H1 (cell line): ENCODE measurements around the gene CROCC. TPM values are rescaled to one million over a fixed set of nuclear protein-coding genes. Genes with fewer than 3 reads are reported as not detected.
A peak's percentile ranks its signal among the peaks of the same experiment; 100 is the strongest.
"Not testable (repeated sequence)": the region's sequence is repeated elsewhere in the genome, so short reads cannot be mapped to it uniquely, and the experiment has no call there.

Experiments used
- CTCF ChIA-PET: fragments of 300-600 bp; sonication (Branson Sonifier 250); formaldehyde crosslinking; loops from one replicate; lab custom pipeline; 2021; ENCODE audit not compliant: partially characterized antibody; lab: Charles Lee
- POLR2A ChIA-PET: fragments of 300-600 bp; sonication (Branson Sonifier 250); formaldehyde crosslinking; loops from one replicate; lab custom pipeline; 2021; ENCODE audit warnings: inconsistent platforms; ENCODE audit not compliant: partially characterized antibody; lab: Charles Lee
- DNase-seq, 2 experiments: peaks; one replicate each; pipeline versions ENCODE4 v3.0.0 to v3.0.0-alpha.2; 2010 to 2022; ENCODE audit warnings: low spot score in 2 of 2, low read depth in 1 of 2, mixed read lengths in 1 of 2
- FAIRE-seq: peaks from 2 replicates; lab custom pipeline; 2011; peaks lifted over from hg19 to GRCh38; lab: Jason Lieb, UNC
- H2AFZ ChIP-seq: 2 replicates; pipeline ENCODE4 v1.8.1; 2012; ENCODE audit warnings: low read length, inconsistent platforms
- H2AK5ac ChIP-seq: 2 replicates; pipeline ENCODE4 v1.6.1; 2013; ENCODE audit warnings: low read depth, low read length
- H2BK120ac ChIP-seq: replicated peaks from 2 replicates; pipeline ENCODE3; 2013; ENCODE audit warnings: low read depth, low read length, inconsistent platforms
- H2BK12ac ChIP-seq: 2 replicates; pipeline ENCODE4 v1.6.1; 2013; ENCODE audit warnings: low read depth, low read length
- H2BK15ac ChIP-seq: 2 replicates; pipeline ENCODE4 v1.6.1; 2013; ENCODE audit warnings: low read length
- H2BK20ac ChIP-seq: 2 replicates; pipeline ENCODE4 v1.6.1; 2013; ENCODE audit warnings: low read length
- H2BK5ac ChIP-seq: 2 replicates; pipeline ENCODE4 v1.6.1; 2013; ENCODE audit warnings: low read depth, low read length
- H3K14ac ChIP-seq: 2 replicates; pipeline ENCODE4 v1.6.1; 2013; ENCODE audit warnings: inconsistent platforms; ENCODE audit not compliant: insufficient read length
- H3K18ac ChIP-seq: 2 replicates; pipeline ENCODE4 v1.6.1; 2013; ENCODE audit warnings: low read length; ENCODE audit errors: extremely low read depth
- H3K23ac ChIP-seq: 2 replicates; pipeline ENCODE4 v1.6.1; 2013; ENCODE audit warnings: inconsistent platforms; ENCODE audit not compliant: insufficient read length
- H3K23me2 ChIP-seq: 2 replicates; pipeline ENCODE4 v1.6.1; 2013; ENCODE audit warnings: low read depth, low read length
- H3K27ac ChIP-seq: 2 replicates; pipeline ENCODE4 v1.6.1; 2011; ENCODE audit warnings: low read depth, low read length, inconsistent platforms
- H3K27me3 ChIP-seq, 4 experiments: replicated peaks in 1 of 4; 1 replicate in 1 of 4; 2 replicates in 3 of 4; pipeline versions ENCODE4 v1.6.1 to v1.8.1; 2011 to 2013; ENCODE audit warnings: low read length in 3 of 4, mild to moderate bottlenecking in 3 of 4, inconsistent platforms in 2 of 4, mixed read lengths in 2 of 4, moderate library complexity in 1 of 4; ENCODE audit not compliant: control insufficient read depth in 3 of 4, insufficient read depth in 3 of 4; ENCODE audit errors: extremely low read depth in 1 of 4
- H3K36me3 ChIP-seq, 4 experiments: 2 replicates each; pipeline versions ENCODE4 v1.6.1 to v1.8.1; 2011 to 2013; ENCODE audit warnings: mild to moderate bottlenecking in 4 of 4, low read length in 3 of 4, moderate library complexity in 2 of 4, control low read depth in 1 of 4, inconsistent platforms in 1 of 4; ENCODE audit not compliant: insufficient read depth in 4 of 4, control insufficient read depth in 2 of 4
- H3K4ac ChIP-seq: replicated peaks from 2 replicates; pipeline ENCODE3; 2013; ENCODE audit warnings: low read length, low read depth, mixed read lengths, inconsistent platforms; ENCODE audit not compliant: insufficient read length
- H3K4me1 ChIP-seq, 4 experiments: replicated peaks in 1 of 4; 1 replicate in 1 of 4; 2 replicates in 3 of 4; pipeline versions ENCODE4 v1.6.1 to v1.8.1; 2011 to 2013; ENCODE audit warnings: low read length in 3 of 4, inconsistent platforms in 2 of 4, mixed read lengths in 1 of 4; ENCODE audit not compliant: insufficient read depth in 4 of 4, control insufficient read depth in 3 of 4
- H3K4me2 ChIP-seq, 2 experiments: 2 replicates each; pipeline versions ENCODE4 v1.6.1 to v1.8.1; 2011 to 2013; ENCODE audit warnings: low read depth in 2 of 2, low read length in 2 of 2, control low read depth in 1 of 2, inconsistent platforms in 1 of 2, mild to moderate bottlenecking in 1 of 2; ENCODE audit not compliant: insufficient read depth in 1 of 2
- H3K4me3 ChIP-seq, 4 experiments: fragments of 200-600, 300-600 bp in 1 of 4; sonication (generic), shearing (Covaris generic), sonication (Bioruptor Twin) in 1 of 4; 2 replicates each; pipeline versions ENCODE4 v1.5.1 to v1.8.1; 2011 to 2016; ENCODE audit warnings: low read length in 4 of 4, low read depth in 3 of 4, control low read depth in 2 of 4, inconsistent platforms in 2 of 4, mild to moderate bottlenecking in 2 of 4, mixed read lengths in 1 of 4, moderate library complexity in 1 of 4; ENCODE audit not compliant: insufficient read depth in 2 of 4; ENCODE audit errors: extremely low read depth in 1 of 4
- H3K56ac ChIP-seq: replicated peaks from 2 replicates; pipeline ENCODE3; 2013; ENCODE audit warnings: low read depth, mild to moderate bottlenecking, mixed read lengths, low read length, inconsistent platforms; ENCODE audit not compliant: insufficient read length
- H3K79me1 ChIP-seq: 2 replicates; pipeline ENCODE4 v1.6.1; 2013; ENCODE audit warnings: low read depth, low read length, control low read depth
- H3K79me2 ChIP-seq, 2 experiments: 2 replicates each; pipeline versions ENCODE4 v1.6.1 to v1.8.1; 2012 to 2013; ENCODE audit warnings: low read length in 2 of 2, mild to moderate bottlenecking in 2 of 2, inconsistent platforms in 1 of 2; ENCODE audit not compliant: insufficient read depth in 2 of 2, control insufficient read depth in 1 of 2
- H3K9ac ChIP-seq, 4 experiments: replicated peaks in 1 of 4; 1 replicate in 1 of 4; 2 replicates in 3 of 4; pipeline versions ENCODE4 v1.6.1 to v1.8.1; 2011 to 2013; ENCODE audit warnings: low read depth in 3 of 4, low read length in 3 of 4, control low read depth in 2 of 4, mild to moderate bottlenecking in 2 of 4, moderate library complexity in 2 of 4, inconsistent platforms in 1 of 4; ENCODE audit errors: extremely low read depth in 1 of 4
- H3K9me3 ChIP-seq, 2 experiments: 2 replicates each; pipeline versions ENCODE4 v1.6.1 to v1.8.1; 2012 to 2013; ENCODE audit warnings: mild to moderate bottlenecking in 2 of 2, moderate library complexity in 2 of 2, control low read depth in 1 of 2, inconsistent platforms in 1 of 2, low read depth in 1 of 2, low read length in 1 of 2, mixed read lengths in 1 of 2; ENCODE audit not compliant: insufficient read depth in 2 of 2
- H4K20me1 ChIP-seq, 2 experiments: replicated peaks in 1 of 2; 2 replicates each; pipeline versions ENCODE3 to v1.8.1; 2011 to 2013; ENCODE audit warnings: inconsistent platforms in 2 of 2, low read length in 2 of 2, mild to moderate bottlenecking in 1 of 2; ENCODE audit not compliant: insufficient read depth in 2 of 2, control insufficient read depth in 1 of 2
- H4K5ac ChIP-seq: 2 replicates; pipeline ENCODE4 v1.6.1; 2013; ENCODE audit warnings: low read length, low read depth, mixed read lengths, inconsistent platforms; ENCODE audit not compliant: insufficient read length
- H4K8ac ChIP-seq: 2 replicates; pipeline ENCODE4 v1.8.0; 2013; ENCODE audit warnings: mild to moderate bottlenecking, moderate library complexity, low read length, inconsistent platforms; ENCODE audit not compliant: insufficient read depth; ENCODE audit errors: extremely low read depth
- H4K91ac ChIP-seq: replicated peaks from 2 replicates; pipeline ENCODE3; 2013; ENCODE audit warnings: low read length, mixed read lengths, inconsistent platforms; ENCODE audit not compliant: insufficient read length
- YY1 ChIP-seq: IDR thresholded peaks from 2 replicates; pipeline ENCODE4 v1.6.1; 2011; ENCODE audit warnings: low read depth, mild to moderate bottlenecking, low read length
- WGBS, 2 experiments: shearing (Covaris generic) in 1 of 2; methylation state at CpG; one replicate each; pipeline versions ENCODE4 v1.1.6 to v1.1.7; 2013 to 2015; ENCODE audit warnings: low lambda C conversion rate in 2 of 2, mixed read lengths in 2 of 2, inconsistent platforms in 1 of 2, low coverage in 1 of 2, missing lambda C conversion rate in 1 of 2; ENCODE audit not compliant: insufficient replicate concordance in 2 of 2, insufficient coverage in 1 of 2, insufficient read length in 1 of 2; ENCODE audit errors: extremely low coverage in 1 of 2, missing lambda C conversion rate in 1 of 2; 5-methylcytosine and 5-hydroxymethylcytosine counted together
- polyA plus RNA-seq, 7 experiments: library from polyadenylated mRNA; depleted of rRNA in 3 of 7; stranded (reverse) in 5 of 7; unstranded in 2 of 7; fragments of >200 nt in 5 of 7; fragments of 200-250 nt in 2 of 7; gene quantifications; 1 replicate in 5 of 7; 2 replicates in 1 of 7; 4 replicates in 1 of 7; pipeline versions ENCODE4 v1.2.1 to v1.2.3, GENCODE V29; 2011 to 2013; ENCODE audit warnings: missing spikeins in 2 of 7, mixed read lengths in 2 of 7
- total RNA-seq: library from RNA; stranded (reverse); fragmentation: NEBNext Ultra II Directional; extraction: Animal tissue kit (Norgen Biotek cat#: 25700); gene quantifications from 2 replicates; pipeline ENCODE4 v1.2.1, GENCODE V29; 2021
- TF ChIP-seq, protein P1 (sequence below): IDR thresholded peaks from 2 replicates; pipeline ENCODE4 v1.6.1; 2012; ENCODE audit warnings: inconsistent platforms

The CROCC gene
- total and polyA plus RNA-seq, 2 of the 8 experiments (the other 6 are each of a cell fraction or from before 2014, with no cell fraction given) = 12.1 to 39.5 TPM

DNA sequence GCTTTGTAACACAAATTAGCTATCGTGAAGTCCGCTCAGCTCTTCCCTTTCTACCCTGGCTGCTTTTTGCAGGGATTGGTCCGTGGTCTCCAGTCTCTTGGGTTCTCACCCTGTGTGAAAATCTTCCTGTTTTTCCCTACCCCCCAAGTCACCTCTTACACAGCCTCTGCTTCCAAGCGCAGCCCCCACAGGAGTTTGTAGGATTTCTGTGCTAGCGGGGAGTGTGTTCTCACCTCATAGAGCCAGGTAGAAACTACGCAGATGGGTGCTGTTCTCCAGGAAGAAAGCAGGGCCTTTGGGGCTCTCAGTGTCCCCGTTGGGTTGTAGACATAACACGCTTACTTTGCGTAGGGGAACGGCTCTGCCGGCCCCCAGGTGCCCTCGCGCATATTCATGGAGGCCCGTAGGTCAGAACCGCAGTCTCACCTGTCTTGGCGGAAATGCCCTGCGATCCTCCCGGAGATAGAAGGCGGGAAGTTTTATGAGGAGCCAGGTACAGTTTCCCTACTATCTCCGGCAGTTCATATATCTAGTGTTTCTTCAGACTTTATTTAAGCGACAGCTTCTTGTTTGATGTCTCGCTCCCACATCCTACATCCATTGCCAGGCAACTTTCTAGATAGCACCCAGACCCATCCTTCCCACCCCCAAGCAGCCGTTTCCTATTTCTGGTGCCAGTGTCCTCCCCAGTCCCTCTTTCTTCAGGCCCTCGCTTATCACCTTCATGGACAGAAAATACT is 25.2 kb upstream of the CROCC start:
- peak overlapping the region; percentile 78; the same call in 1 of the 2 replicates for H2BK5ac ChIP-seq
- not testable (repeated sequence) for FAIRE-seq
- 9% methylated on average over 22 of the region's 24 CpGs; no CpG with 5 or more reads in 1 of the 2 experiments for WGBS, 2 experiments

More for the DNA sequence above, 25.2 kb upstream of the CROCC start:
- peak overlapping the region; percentile 70 to 91 for H3K4me2 ChIP-seq
- not testable (repeated sequence) for H3K27me3 ChIP-seq, H3K23ac ChIP-seq, H3K4ac ChIP-seq, H3K4me1 ChIP-seq, H3K79me1 ChIP-seq, H2AFZ ChIP-seq, H3K36me3 ChIP-seq, H4K91ac ChIP-seq, H2BK15ac ChIP-seq, H2BK12ac ChIP-seq, H4K20me1 ChIP-seq, H3K14ac ChIP-seq, H3K79me2 ChIP-seq, H3K23me2 ChIP-seq, H3K9me3 ChIP-seq, H2BK20ac ChIP-seq
- H3K27ac ChIP-seq = peak overlapping the region; percentile 86
- H2AK5ac ChIP-seq = 0 out of 2 replicates have a peak overlapping the region, but pooled peaks have one; percentile 53
- H2BK120ac ChIP-seq = peak overlapping the region; percentile 22
- DNase-seq = peak in 1 of 2 experiments; percentile 78
- ChIA-PET CTCF (interaction anchor here (0.7 to 1.4 kb wide), 4 partner anchors 11 to 330 kb away, joined by 3 to 5 read pairs (median 3); no protein-coding TSS in a partner anchor), POLR2A (interaction anchor here (0.8 to 2.8 kb wide), 8 partner anchors 8 to 258 kb away, joined by 3 to 28 read pairs (median 3); partner anchors contain the start of gene CROCC)
- H3K56ac ChIP-seq = peak overlapping the region; percentile 53
- peak overlapping the region; percentile 39 to 59 (median 42); a peak in 7 of 8 replicates for H3K4me3 ChIP-seq
- H4K5ac ChIP-seq = peak overlapping the region; percentile 80
- peak overlapping the region; percentile 71 for H3K18ac ChIP-seq
- peak overlapping the region; percentile 89; the same call in 1 of the 2 replicates for H4K8ac ChIP-seq
- TF ChIP-seq, protein P1, sequence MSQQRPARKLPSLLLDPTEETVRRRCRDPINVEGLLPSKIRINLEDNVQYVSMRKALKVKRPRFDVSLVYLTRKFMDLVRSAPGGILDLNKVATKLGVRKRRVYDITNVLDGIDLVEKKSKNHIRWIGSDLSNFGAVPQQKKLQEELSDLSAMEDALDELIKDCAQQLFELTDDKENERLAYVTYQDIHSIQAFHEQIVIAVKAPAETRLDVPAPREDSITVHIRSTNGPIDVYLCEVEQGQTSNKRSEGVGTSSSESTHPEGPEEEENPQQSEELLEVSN = peak; percentile 48; the same call in 1 of the 2 replicates
- TF ChIP-seq YY1 = 0 out of 2 replicates have a peak, but pooled peaks have one; percentile 17
- peak overlapping the region in 3 of 4 experiments; percentile 38 to 57 (median 49); a peak in 6 of 7 replicates for H3K9ac ChIP-seq
